ENCODE measurements around the gene FBXW7. TPM values are rescaled to one million over a fixed set of nuclear protein-coding genes. Genes with fewer than 3 reads are reported as not detected.

The FBXW7 gene
- total RNA-seq, 2 donors from 2014 or later, result 34.5 to 40.5 TPM

DNA sequence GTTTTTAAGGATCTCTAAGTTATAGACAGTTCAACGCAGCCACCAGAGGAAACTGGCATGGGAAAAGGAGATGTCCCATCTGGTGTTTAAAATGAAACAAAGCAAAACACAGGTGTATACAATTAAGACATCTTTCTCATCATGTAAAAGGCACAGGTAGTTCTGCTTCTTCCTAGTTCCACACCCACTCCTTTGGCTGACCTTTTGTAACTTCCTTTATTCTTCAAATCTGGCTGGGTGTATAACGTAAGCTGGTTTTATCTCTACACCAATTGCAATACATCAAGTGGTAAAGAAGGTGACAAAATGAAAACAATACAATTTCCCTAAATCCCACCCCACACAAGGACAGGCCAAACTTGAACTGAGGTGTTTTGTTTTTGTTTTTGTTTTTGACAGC is 27.3 kb upstream of the FBXW7 start:
- Histone ChIP-seq H3K4me3 (no peak overlapping the region), H3K36me3 (replicated peaks in 1 of 2; ENCODE audit: insufficient read depth in 1 of 2, low read depth in 2 of 2) (no peaks in the 10 kb centered on the region), H3K27me3 (no peaks in the 10 kb centered on the region), H3K9me3 (no peaks in the 10 kb centered on the region), H3K4me1 (peaks cover 10% of the 10 kb centered on the region), H3K27ac (no peak overlapping the region)
- ATAC-seq (no peak), DNase-seq (no peak)
- intact Hi-C loops (cut with DNase I), result no loop called here
- no peak for TF ChIP-seq POLR2A (IDR thresholded peaks at IDR 0.05)
- TF ChIP-seq, protein P1, sequence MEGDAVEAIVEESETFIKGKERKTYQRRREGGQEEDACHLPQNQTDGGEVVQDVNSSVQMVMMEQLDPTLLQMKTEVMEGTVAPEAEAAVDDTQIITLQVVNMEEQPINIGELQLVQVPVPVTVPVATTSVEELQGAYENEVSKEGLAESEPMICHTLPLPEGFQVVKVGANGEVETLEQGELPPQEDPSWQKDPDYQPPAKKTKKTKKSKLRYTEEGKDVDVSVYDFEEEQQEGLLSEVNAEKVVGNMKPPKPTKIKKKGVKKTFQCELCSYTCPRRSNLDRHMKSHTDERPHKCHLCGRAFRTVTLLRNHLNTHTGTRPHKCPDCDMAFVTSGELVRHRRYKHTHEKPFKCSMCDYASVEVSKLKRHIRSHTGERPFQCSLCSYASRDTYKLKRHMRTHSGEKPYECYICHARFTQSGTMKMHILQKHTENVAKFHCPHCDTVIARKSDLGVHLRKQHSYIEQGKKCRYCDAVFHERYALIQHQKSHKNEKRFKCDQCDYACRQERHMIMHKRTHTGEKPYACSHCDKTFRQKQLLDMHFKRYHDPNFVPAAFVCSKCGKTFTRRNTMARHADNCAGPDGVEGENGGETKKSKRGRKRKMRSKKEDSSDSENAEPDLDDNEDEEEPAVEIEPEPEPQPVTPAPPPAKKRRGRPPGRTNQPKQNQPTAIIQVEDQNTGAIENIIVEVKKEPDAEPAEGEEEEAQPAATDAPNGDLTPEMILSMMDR (IDR thresholded peaks at IDR 0.05), result no peak
- WGBS, 2 donors, result 64 to 70% methylated on average over 2 of the region's 2 CpGs

DNA sequence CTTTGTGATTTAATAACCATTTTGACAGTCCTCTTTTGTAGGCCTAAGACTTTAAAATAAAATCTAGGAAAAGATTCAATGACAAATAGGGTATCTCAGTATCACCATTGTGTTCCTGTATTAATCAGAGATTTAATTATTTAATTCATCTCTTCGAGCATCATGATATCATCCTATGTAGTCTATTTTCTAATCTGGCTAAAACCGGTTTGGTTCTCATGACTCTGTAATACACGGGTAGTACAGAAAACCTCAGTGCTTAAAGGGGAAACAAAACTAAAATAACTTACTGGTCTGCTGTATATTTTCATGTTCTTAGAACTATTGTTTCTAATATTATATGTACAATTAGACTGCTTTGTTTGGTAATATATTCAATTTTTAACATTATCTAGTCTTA is 23.7 kb upstream of the FBXW7 start:
- intact Hi-C loops (cut with DNase I), result no loop called here
- no peak for ATAC-seq
- H3K27ac ChIP-seq, result no peak overlapping the region
- TF ChIP-seq POLR2A (IDR thresholded peaks at IDR 0.05), result no peak
- TF ChIP-seq, protein P1 (IDR thresholded peaks at IDR 0.05), result no peak
- H3K4me1 ChIP-seq, result no peaks in the 10 kb centered on the region
- DNase-seq, result no peak
- H3K4me3 ChIP-seq, result no peak overlapping the region
- no peaks in the 10 kb centered on the region for H3K36me3 ChIP-seq (replicated peaks in 1 of 2; ENCODE audit: insufficient read depth in 1 of 2, low read depth in 2 of 2)
- 72 to 77% methylated on average over 3 of the region's 3 CpGs for WGBS, 2 donors
- no peaks in the 10 kb centered on the region for H3K27me3 ChIP-seq
- no peaks in the 10 kb centered on the region for H3K9me3 ChIP-seq

- Histone ChIP-seq H3K4me1 (no peaks in the 10 kb centered on the region), H3K9me3 (no peaks in the 10 kb centered on the region), H3K36me3 (replicated peaks in 1 of 2; ENCODE audit: insufficient read depth in 1 of 2, low read depth in 2 of 2) (no peaks in the 10 kb centered on the region), H3K27ac (no peak overlapping the region), H3K4me3 (no peak overlapping the region), H3K27me3 (no peaks in the 10 kb centered on the region)
- no peak for DNase-seq
- intact Hi-C loops (cut with DNase I), result no loop called here
- 33 to 89% methylated on average over 1 of the region's 1 CpG for WGBS, 2 donors
- ATAC-seq, result no peak
- TF ChIP-seq POLR2A (IDR thresholded peaks at IDR 0.05), result no peak
- TF ChIP-seq, protein P1 (IDR thresholded peaks at IDR 0.05), result no peak
Observed at GRCh38 chr4:152558396-152558795, 22.5 kb upstream of the FBXW7 start.

- DNase-seq (no peak), ATAC-seq (no peak)
- WGBS, 2 donors, result 66 to 70% methylated on average over 3 of the region's 3 CpGs
- Histone ChIP-seq H3K27me3 (no peaks in the 10 kb centered on the region), H3K4me1 (no peaks in the 10 kb centered on the region), H3K27ac (no peak overlapping the region), H3K36me3 (replicated peaks in 1 of 2; ENCODE audit: insufficient read depth in 1 of 2, low read depth in 2 of 2) (no peaks in the 10 kb centered on the region), H3K9me3 (no peaks in the 10 kb centered on the region), H3K4me3 (no peak overlapping the region)
- intact Hi-C loops (cut with DNase I), result no loop called here
- TF ChIP-seq POLR2A (IDR thresholded peaks at IDR 0.05), result no peak
- TF ChIP-seq, protein P1 (IDR thresholded peaks at IDR 0.05), result no peak
Observed at GRCh38 chr4:152556834-152557233, 20.9 kb upstream of the FBXW7 start.

DNA sequence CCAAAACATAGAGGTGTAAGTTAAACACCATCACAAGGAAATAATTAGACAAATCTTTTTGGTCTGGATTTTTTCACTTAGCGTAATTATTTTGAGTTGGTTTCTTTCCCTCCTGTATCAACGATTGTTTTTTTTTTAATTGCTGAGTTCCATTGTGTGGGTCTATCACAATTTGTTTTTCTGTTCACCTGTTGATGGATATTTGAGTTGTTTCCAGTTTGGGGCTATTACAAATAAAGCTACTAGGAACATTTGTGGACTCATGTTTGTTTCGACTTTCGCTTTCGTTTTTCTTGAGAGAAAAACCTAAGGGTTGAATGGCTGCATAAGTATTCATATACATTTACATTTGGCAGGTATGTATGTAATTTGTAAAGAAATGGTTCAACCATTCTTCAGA is 20.4 kb upstream of the FBXW7 start:
- DNase-seq, result no peak
- Histone ChIP-seq H3K27me3 (no peaks in the 10 kb centered on the region), H3K36me3 (replicated peaks in 1 of 2; ENCODE audit: insufficient read depth in 1 of 2, low read depth in 2 of 2) (no peaks in the 10 kb centered on the region), H3K27ac (no peak overlapping the region), H3K4me1 (no peaks in the 10 kb centered on the region), H3K9me3 (no peaks in the 10 kb centered on the region), H3K4me3 (no peak overlapping the region)
- intact Hi-C loops (cut with DNase I), result no loop called here
- WGBS, 2 donors, result 82 to 88% methylated on average over 5 of the region's 5 CpGs
- no peak for ATAC-seq
- TF ChIP-seq, protein P1 (IDR thresholded peaks at IDR 0.05), result no peak
- no peak for TF ChIP-seq POLR2A (IDR thresholded peaks at IDR 0.05)

All from body of pancreas (tissue), 4 donors.